Activated gamma-delta T cell treated with Interleukin-2 at 50 U/mL for 16 hours (primary cell): ENCODE measurements around the gene WWC2.

ENCODE experiments used
- DNase-seq: peaks from one replicate; pipeline ENCODE4 v3.0.0-alpha.2; 2020

Gene WWC2

DNA sequence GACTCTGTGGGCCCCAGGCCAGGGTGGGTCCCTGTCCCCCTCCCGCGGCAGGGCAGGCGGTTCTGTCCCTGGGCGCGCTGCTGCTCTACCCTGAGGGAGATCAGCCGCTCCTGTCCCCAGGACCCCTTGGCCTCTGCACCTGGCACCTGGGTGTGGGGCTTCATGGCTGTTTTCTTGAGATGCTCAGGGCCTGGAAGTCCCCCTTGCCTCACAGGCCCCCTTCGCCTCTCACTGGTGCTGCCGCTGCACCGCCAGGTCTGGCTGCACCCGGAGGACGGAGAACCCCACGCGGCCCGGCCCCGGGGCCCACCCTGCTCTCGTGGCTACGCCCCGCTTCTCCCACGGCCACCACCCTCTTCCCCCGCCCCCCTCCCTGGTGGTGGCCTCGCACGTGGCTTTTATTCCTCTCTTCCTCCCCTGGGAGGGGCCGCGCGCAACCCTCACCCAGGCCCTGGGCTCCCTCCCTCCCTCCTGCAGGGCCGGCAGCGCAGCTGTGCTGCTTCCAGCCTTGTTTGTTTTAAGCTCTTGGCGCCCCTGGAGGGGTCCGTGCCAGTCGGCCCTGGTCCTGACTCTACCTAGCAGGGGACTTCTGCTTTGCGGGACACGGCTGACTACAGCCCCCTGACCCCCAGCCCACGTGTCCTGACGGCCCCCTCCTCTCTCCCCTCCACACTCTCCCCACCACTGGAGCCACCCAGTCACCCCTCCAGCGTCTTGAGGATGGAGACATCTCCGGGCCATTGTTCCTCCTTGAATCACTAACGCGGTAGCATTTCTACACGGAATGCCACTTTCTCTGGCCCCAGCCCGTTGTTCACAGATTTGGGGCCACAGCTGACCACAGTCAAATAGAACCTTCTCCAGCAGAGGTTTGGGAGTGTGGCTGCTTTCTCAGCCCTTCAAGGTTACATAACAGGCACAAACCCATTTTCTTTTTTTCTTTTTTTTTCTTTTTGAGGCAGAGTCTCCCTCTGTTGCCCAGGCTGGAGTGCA, 243.8 kb downstream of the WWC2 start:
- no peak for DNase-seq

DNA sequence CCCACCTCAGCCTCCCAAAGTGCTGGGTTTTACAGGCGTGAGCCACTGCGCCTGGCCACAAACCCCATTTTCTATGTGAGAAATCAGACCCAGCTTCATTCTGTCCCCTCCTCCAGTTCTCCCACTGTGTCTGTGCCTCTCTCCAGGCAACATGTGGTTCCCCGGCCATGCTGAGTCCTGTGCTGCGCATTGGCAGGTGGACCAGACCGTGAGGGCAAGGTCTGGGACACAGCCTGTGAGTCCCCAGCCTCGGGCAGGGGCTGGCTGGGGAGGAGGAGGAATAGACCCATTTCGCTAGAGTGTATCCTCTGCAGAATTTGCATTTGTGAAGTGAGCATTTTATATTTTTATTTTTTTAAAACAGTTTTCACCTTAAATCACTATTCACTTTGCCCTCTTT, 244.7 kb downstream of the WWC2 start:
- DNase-seq = no peak

DNA sequence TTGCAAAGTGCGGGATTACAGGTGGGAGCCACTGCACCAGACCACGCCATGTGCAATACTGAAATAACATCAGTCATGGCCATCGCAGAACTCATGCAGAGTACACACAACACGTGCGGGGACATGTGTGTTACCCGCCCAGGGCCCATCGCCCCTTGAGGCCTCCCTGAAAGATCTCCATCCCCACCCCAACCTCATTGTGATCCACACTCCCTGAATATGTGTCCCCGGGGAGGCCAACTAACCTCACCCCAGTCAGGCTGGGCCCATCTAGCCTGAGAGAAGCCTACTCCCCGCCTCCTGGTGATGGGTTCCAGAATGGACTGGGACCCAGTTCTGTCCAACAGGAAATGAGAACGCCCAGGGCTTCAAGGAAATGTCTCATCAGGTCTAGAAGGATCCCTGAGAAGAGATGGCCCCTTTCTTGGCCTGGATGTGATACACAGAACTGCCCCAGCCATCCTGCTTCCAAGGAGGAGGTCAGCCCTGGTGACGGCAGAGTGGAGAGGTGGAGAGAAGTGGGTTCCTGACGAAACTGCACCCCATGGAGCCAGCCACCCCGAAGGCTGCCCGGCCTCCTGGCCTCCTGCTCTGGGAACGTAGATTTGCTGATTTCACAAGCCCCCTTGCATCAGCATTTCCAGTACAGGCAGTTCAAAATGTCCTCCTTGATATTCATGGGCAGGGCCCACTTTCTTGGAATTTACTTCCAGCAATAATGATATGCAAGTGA, 245.6 kb downstream of the WWC2 start:
- no peak for DNase-seq

DNA sequence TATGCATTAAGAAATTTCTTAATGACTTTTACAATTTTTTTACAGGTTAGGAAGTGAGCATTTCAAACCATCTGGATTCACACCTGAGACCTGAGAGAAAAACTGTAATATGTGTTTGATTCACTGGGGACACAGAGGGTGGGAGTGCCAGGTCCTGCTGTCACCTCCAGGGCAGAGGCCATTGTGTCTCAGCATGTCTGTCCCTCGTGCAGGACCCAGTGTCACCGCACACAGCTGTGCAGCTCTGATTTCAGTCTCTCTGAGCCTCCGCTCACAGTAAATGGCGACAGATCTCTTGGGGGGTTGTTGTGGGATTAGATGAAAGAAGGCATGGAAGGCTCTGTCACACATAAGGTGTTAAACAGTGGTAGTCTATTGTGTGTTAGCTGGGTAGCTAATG, 246.2 kb downstream of the WWC2 start:
- DNase-seq = no peak

DNA sequence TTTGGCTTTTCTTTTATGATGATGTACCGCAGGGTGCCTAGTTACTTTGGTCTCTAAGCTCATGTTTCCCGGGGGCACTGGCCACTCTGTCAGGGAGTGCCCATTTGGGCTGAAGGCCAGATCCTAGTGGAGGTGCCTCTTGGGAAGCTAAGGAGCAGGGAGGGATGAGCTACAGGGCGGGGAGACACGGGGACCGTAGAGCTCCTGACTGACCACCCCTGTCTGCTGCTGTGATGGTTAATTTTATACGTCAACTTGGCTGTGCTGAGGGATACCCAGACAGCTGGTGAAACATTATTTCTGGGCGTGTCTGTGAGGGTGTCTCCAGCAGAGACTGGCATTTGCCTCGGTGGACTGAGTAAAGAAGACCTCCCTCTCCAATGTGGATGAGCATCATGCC, 248.1 kb downstream of the WWC2 start:
- DNase-seq = no peak

DNA sequence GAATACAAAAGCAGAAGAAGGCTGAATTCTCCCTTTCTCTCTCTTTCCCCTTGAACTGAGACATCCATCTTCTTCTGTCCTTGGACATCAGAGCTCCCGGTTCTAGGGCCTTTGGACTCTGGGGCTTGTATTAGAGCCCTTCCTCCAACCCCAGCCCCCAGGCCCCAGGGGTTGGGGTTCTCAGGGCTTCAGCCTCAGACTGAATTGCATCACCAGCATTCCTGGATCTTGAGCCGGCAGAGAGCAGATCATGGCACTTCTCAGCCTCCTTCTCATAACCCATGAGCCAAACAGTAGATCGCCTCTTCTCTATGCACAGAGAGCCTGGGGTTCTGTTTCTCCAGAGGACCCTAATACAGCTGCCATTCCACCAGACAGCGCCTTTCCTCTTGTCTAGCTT, 248.5 kb downstream of the WWC2 start:
- DNase-seq = no peak

DNA sequence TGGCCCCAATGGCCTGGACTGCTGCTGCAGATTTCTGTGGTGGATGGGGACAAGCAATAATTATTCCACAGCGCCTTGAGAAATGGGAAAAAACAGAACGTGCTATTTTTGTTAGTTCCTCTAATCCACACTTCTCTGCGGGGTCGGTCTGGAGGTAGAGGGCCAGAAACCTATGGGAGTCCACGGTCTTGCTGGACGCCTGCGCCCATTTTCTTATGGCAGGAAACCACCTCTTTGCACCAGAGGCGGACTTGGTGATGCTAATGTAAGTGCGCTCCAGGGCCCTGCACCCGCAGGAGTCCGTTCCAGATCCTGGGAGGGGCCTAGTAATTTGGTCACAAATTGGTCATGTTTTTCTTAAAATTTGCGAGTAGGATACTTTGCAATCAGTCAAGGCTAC, 249.1 kb downstream of the WWC2 start:
- DNase-seq = no peak

DNA sequence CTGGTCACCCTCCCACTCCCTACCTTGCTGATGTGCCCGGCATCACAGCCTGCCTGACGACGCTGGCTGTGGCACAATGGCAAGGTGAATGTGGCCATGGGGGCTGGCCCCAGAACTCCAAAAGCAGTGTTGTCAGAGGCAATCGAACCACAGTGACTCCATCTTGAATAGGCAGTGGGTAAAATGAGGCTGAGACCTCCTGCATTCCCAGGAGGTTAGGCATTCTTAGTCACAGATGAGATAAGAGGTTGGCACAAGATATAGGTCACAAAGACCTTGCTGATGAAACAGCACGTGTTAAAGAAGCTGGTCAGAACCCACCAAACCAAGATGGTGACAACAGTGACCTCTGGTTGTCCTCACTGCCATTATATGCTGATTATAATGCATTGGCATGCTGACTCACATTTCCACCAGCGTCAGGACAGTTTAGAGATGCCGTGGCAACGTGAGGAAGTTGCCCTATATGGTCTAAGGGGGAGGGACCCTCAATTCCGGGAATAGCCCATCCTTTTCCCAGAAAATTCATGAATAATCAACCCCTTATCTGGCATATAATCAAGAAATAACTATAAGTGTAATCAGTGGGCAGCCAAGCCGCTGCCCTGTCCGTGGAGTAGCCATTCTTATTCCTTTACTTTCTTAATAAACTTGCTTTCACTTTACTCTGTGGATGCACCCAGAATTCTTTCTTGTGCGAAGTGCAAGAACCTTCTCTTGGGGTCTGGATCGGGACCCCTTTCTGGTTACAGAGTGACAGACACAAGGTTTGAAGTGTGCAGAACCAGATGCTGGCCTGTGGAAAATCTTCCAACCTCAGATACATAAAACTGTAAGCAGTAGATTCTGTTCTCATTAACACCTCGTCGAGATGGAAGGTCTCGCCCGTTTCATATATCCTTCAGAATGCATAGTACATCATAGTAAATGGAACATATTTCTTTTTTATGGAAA, 249.9 kb downstream of the WWC2 start:
- no peak for DNase-seq

DNA sequence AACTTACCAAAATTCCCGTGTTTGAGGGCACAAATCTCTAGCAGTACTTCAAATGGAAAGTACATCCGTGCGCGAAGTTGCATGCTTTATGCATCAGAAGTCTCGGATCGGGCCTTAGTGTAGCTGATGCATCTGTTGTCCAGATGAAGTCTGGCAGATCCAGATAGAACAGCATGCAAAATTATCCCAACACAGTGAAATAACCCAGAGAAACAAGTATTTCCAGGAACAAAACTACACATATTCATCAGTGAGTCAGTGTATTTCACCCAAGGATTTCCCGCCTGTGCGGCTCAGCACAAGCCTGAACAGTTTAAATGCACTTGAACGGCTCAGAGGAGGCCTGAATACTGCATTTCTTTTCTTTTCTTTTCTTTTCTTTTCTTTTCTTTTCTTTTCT, 250.6 kb downstream of the WWC2 start:
- DNase-seq = no peak

DNA sequence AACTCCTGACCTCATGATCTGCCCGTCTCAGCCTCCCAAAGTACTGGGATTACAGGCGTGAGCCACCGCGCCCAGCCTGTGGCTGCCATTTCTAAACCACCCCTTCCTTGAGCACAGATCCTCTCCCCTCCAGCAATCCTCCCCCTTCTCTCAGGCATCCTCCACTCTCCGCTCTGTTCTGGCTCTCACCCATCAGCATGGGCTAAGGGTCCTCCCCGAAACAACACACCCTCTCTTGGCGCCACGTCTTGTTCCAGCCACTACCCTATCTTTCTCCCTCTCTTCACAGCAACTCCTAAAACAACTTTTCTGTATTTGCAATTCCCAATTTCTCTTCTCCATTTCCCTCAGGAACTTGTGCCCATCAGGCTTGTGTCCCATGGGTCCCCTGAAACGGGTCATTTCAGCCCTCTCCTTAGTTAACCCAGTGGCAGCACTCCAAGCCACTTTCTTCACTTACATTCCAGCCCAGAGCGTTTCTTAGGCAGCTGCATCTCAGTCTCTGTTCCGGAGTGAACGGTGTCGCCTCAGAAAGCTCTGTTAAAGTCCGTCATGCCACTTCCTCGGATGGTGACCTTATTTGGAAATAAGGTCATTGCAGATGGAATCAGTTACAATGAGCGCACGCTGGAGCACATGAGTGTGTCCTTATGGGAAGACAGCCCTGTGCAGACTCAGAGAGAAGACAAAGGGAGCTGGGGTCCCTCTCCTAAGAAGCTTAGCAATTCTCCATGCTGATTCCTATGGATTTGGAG, 251.4 kb downstream of the WWC2 start:
- no peak for DNase-seq

DNA sequence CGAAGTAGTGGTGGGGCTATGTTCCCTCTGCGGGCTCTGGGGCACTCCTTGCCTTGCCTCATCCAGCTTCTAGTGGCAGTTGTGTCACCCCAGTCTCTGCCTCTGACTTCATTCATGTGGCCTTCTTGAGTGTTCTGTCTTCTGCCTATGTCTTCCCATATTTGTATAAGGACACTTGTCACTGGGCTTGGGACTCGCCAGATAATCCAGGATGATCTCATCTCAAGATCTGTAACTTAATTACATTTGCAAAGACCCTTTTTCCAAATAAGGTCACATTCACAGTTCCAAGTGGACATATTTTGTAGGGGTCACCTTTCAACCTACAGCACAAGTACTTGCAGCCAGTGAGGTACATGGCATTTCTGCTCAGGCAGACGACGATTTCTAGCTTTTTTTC, 253.5 kb downstream of the WWC2 start:
- no peak for DNase-seq

DNA sequence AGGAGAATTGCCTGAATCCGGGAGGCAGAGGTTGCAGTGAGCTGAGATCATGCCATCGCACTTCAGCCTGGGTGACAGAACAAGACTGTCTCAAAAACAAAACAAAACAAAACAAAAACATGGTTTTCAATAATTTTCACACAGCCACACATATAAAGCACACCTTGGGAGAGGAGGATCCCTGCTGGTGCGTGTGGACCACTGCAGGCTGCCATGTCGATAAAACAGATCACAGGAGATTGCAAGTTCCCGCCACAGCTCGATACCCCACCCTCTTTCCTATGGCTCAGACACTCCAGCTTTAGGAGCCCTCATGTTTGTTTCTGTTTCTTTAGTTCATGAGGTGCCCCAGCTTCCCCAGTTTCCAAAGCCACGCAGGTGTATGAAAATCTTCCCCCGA, 254.5 kb downstream of the WWC2 start:
- no peak for DNase-seq

DNA sequence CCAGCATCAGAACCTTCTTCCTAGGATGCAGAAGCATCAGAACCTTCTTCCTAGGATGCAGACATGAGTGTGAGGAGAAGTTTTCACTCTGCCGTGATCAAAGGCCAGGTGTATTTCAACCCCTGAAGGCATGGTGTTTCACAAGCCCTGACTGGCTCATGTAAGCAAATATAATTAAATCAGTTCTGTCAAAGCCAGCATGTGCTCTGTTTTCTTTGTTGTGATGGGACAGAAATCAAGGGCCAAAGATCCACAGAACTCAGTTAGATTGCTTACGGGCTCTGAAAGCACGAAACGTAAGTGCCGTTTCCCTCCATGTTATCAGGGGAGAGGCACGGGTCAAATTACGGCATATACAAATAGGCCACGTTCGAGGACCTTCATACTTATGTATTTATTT, 255.2 kb downstream of the WWC2 start:
- DNase-seq = no peak

DNA sequence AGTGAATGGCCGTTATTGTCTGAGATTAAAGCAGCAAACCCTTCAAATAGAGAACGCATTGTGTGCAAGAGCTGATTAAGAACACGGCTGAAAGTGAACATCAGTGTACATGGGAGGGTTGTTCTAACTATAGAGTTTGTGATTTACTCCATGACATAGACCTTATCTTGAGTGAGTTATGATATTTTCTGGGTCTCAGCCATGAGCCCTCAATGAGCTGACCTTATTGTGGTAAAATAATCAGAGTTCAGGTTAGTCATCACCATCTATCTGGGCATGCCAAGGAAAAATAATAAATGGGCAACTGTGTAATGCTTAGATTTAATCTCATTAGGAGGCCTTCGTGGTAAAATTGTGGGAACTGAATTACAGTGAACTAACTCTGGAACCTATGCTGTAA, 256.3 kb downstream of the WWC2 start:
- no peak for DNase-seq

DNA sequence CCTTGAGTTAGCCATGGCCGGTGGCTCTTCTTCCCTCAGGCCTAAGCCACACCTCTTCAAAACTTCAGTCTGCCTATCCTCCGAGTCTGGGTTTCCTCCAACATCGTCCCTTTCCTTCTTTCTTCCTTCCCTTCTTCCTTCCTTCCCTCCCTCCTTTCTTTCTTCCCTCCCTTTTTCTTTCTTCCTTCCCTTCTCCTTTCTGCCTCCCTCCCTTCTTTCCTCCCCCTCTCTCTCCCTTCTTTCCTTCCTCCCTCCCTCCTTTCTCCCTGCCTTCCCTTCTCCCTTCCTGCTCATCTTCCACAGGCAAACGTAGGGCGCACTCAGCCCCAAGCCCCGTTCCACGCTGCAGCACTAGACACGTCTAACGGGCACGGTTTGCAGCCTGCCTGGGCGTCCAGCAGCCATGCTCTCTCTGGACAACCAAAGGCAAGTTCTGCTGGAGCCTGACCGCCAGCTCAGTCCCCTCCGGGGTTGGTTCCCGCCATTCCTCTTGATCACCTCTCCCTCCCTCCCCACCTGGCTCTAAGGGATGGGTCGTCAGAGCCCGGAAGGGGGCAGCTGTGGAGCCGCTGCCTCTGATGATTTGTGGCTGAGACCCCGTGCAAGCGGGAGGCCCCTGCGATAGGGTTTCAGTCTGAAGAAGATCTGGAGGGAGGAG, 257.2 kb downstream of the WWC2 start:
- DNase-seq = no peak

DNA sequence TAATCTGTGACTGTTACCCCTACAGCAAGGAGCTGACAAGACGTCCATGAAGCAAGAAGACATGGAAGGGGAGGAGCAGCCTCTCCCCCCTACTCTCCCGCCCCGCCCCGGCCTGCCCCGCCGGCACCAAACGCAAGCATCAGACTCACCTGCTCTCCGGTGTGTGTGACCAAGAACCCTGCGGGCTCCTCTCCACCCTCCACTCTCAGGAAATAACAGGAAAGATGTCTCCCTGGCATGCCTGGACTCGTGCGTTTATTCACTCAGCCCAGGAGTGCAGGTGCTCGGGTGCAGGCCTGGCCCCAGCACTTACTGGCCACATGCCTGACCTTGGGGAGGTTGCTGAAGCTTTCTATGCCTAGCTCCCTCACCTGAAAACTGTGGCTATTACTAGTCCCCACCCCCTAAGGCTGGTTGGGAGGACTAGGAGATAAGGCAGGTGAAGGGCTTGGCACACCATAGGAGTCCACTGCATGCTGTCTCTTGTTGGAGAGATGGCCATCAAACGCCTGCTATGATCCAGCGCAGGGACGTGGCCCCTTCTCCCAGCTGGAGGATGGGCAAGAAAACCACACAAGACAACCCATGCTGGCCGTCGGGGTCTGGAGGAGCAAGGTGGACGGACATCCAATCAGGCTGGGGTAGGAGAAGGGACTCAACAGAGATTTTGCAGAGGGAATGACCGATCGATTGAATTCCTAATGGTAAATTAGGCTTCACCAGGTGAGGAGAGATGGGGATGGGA, 258.0 kb downstream of the WWC2 start:
- DNase-seq = no peak

DNA sequence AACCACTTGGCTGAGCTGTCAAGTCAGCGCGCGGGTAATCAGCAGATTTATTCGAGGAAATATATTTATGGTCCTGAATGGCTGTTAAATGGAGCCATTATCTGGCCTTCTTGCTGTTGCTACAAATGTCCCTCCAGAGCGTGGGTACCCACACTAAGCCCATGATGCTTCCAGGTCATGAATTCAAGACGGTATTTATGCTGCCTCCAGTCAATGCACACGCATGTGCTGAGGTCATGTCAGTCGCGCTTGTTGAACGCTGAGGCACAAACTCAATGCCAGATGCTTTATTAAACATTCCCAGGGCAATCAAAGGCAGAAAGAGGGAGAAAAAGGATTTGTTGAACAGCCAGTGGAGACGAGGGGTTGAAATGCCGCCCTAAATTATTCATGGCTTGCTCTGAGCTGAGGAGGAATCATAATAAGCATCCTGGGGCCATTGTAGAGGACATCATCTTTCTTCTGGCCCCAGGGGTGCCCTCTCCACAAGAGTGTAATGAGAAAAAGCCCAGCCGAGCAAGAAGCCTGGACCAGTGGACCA, 259.2 kb downstream of the WWC2 start:
- DNase-seq = no peak

DNA sequence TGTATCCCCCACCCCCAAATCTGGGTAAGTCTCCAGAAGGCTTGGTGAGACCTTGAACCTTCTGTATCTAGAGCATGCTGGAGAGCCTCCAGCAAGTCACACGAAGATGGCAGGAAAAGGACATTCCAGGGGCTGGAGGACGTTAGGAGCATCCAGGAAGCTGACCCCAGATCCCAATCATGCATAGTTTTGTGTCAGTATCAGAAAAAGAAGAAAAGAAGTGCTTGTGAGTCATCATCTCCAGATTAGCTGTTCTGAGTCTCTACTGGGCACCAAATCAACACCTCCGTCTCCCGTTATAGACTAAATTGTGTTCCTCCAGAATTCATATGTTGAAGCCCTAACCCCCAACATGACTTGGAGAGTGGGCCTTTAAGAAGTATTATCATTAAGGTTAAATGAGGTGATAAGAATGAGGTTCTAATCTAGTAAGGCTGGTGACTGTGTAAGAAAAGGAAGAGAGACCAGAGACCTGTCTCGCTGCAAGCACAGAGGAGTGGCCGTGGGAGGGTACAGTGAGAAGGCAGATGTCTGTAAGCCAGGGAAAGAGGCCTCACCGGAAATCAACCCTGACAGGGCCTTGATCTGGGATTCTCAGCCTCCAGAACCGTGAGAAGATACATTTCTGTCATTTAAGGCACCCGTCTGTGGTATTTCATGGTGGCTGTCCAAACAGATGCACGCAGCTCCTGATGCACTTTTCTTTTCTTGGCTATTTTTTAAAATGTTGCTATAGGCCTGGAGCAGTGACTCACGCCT, 261.3 kb downstream of the WWC2 start:
- DNase-seq = no peak

DNA sequence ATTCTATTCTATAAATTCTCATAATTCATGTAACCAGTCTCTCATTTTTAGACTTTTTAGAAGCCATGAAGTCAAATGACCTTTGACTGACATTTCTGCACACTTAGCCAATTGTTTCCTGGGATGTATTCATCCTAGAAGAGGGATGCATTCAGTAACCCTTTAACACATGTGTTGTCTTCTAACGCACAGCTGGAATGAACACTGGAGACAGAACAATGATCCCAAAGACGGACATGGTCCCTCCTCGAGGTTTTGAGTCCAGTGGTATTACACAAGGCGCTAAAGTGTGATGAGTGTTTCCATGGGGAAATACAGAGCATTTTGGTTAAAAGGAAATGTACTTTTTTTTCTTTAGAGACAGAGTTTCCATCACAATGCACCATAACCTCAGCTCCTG, 263.0 kb downstream of the WWC2 start:
- DNase-seq = no peak
